IMR-90 (cell line): ENCODE data around the gene ADCY9. TPM values are rescaled to one million over a fixed set of nuclear protein-coding genes. Genes with fewer than 3 reads are reported as not detected.

Experiments
- ATAC-seq: fragments of 200-7000 bp; cut with Tn5 transposase; 2 replicates; pipeline ENCODE4 v1.9.1; 2020; ENCODE audit warnings: low read depth, mild to moderate bottlenecking, moderate library complexity
- BruUV-seq: library from RNA; stranded (reverse); fragments of 400-500 nt; replicated peaks from 2 replicates; lab custom pipeline; 2021; lab: Mats Ljungman, UMichigan
- CTCF ChIA-PET: fragments of 300-600 bp; formaldehyde crosslinking; extraction: SDS; loops from one replicate; lab custom pipeline; 2021; ENCODE audit warnings: antibody characterized with exemption; lab: Yijun Ruan, JAX
- POLR2A ChIA-PET: fragments of 300-600 bp; sonication (Branson Sonifier 250); formaldehyde crosslinking; loops from one replicate; lab custom pipeline; 2022; ENCODE audit warnings: antibody characterized with exemption; ENCODE audit not compliant: unreplicated experiment; lab: Charles Lee
- DNase-seq: peaks from one replicate; pipeline ENCODE4 v3.0.0; 2013
- H2AFZ ChIP-seq: replicated peaks from 2 replicates; pipeline ENCODE3; 2013; ENCODE audit warnings: low read length, mild to moderate bottlenecking; ENCODE audit not compliant: poor library complexity
- H2AK5ac ChIP-seq: 2 replicates; pipeline ENCODE4 v1.6.1; 2013; ENCODE audit warnings: low read depth, low read length, inconsistent platforms
- H2AK9ac ChIP-seq: replicated peaks from 2 replicates; pipeline ENCODE3; 2013; ENCODE audit warnings: mild to moderate bottlenecking, low read depth, low read length, moderate library complexity; ENCODE audit not compliant: poor library complexity
- H2BK120ac ChIP-seq: 2 replicates; pipeline ENCODE4 v1.6.1; 2013; ENCODE audit warnings: low read depth, low read length, inconsistent platforms
- H2BK15ac ChIP-seq: 3 replicates; pipeline ENCODE4 v1.6.1; 2013; ENCODE audit warnings: low read depth, low read length, inconsistent platforms
- H2BK20ac ChIP-seq: 2 replicates; pipeline ENCODE4 v1.6.1; 2013; ENCODE audit warnings: low read depth, mild to moderate bottlenecking, inconsistent platforms, low read length, moderate library complexity
- H2BK5ac ChIP-seq: 2 replicates; pipeline ENCODE4 v1.6.1; 2013; ENCODE audit warnings: mild to moderate bottlenecking, low read depth, low read length, inconsistent platforms; ENCODE audit not compliant: poor library complexity, severe bottlenecking
- H3K14ac ChIP-seq: replicated peaks from 2 replicates; pipeline ENCODE4 v1.6.1; 2013; ENCODE audit warnings: low read depth, low read length, inconsistent platforms
- H3K18ac ChIP-seq: 2 replicates; pipeline ENCODE4 v1.6.1; 2013; ENCODE audit warnings: low read depth, low read length, control low read depth
- H3K23ac ChIP-seq: 2 replicates; pipeline ENCODE4 v1.6.1; 2013; ENCODE audit warnings: low read depth, low read length, inconsistent platforms
- H3K27ac ChIP-seq: 2 replicates; pipeline ENCODE4 v1.5.1; 2013; ENCODE audit warnings: mild to moderate bottlenecking, control low read depth, low read length; ENCODE audit not compliant: insufficient read depth
- H3K27me3 ChIP-seq: 2 replicates; pipeline ENCODE4 v1.6.1; 2013; ENCODE audit warnings: low read length; ENCODE audit not compliant: control insufficient read depth, insufficient read depth
- H3K36me3 ChIP-seq: 2 replicates; pipeline ENCODE4 v1.6.1; 2013; ENCODE audit warnings: low read length, mixed read lengths; ENCODE audit not compliant: control insufficient read depth, insufficient read depth
- H3K4ac ChIP-seq: 2 replicates; pipeline ENCODE4 v1.6.1; 2013; ENCODE audit warnings: low read depth, low read length, inconsistent platforms
- H3K4me1 ChIP-seq: 2 replicates; pipeline ENCODE4 v1.6.1; 2013; ENCODE audit warnings: low read length, mixed read lengths; ENCODE audit not compliant: control insufficient read depth, insufficient read depth
- H3K4me2 ChIP-seq: 2 replicates; pipeline ENCODE4 v1.6.1; 2013; ENCODE audit warnings: low read depth, mild to moderate bottlenecking, control low read depth, low read length, moderate library complexity
- H3K4me3 ChIP-seq: 2 replicates; pipeline ENCODE4 v1.5.1; 2013; ENCODE audit warnings: low read depth, mild to moderate bottlenecking, control low read depth, low read length, moderate library complexity; ENCODE audit not compliant: insufficient read depth
- H3K56ac ChIP-seq: 2 replicates; pipeline ENCODE4 v1.6.1; 2013; ENCODE audit warnings: low read length, inconsistent platforms; ENCODE audit not compliant: insufficient read depth; ENCODE audit errors: extremely low read depth
- H3K79me1 ChIP-seq, 2 experiments: 2 replicates each; pipeline ENCODE4 v1.6.1; 2013; ENCODE audit warnings: low read length in 2 of 2, inconsistent platforms in 1 of 2, low read depth in 1 of 2
- H3K9ac ChIP-seq: 2 replicates; pipeline ENCODE4 v1.6.1; 2013; ENCODE audit warnings: low read depth, low read length, control low read depth
- H3K9me1 ChIP-seq: 2 replicates; pipeline ENCODE4 v1.6.1; 2013; ENCODE audit warnings: low read length, inconsistent platforms; ENCODE audit not compliant: insufficient read depth
- H3K9me3 ChIP-seq: 2 replicates; pipeline ENCODE4 v1.6.1; 2013; ENCODE audit warnings: low read length; ENCODE audit not compliant: control insufficient read depth, insufficient read depth
- H4K20me1 ChIP-seq: 2 replicates; pipeline ENCODE4 v1.6.1; 2013; ENCODE audit warnings: low read length, inconsistent platforms; ENCODE audit not compliant: insufficient read depth
- H4K5ac ChIP-seq: 2 replicates; pipeline ENCODE4 v1.6.1; 2013; ENCODE audit warnings: mild to moderate bottlenecking, low read depth, low read length, control low read depth
- H4K8ac ChIP-seq, 2 experiments: 2 replicates each; pipeline ENCODE4 v1.6.1; 2013; ENCODE audit warnings: low read depth in 2 of 2, low read length in 2 of 2, control low read depth in 1 of 2, inconsistent platforms in 1 of 2
- H4K91ac ChIP-seq: 2 replicates; pipeline ENCODE4 v1.6.1; 2013; ENCODE audit warnings: low read depth, low read length, inconsistent platforms; ENCODE audit not compliant: insufficient read depth
- RAD21 ChIP-seq: IDR thresholded peaks from 2 replicates; pipeline ENCODE4 v1.6.1; 2012; ENCODE audit warnings: low read length, improper control_type of control experiment
- WGBS, 2 experiments: methylation state at CpG; one replicate each; pipeline versions ENCODE4 v1.1.5 to v1.1.7; 2013; ENCODE audit warnings: missing lambda C conversion rate in 2 of 2; ENCODE audit not compliant: insufficient read length in 1 of 2; ENCODE audit errors: extremely low coverage in 2 of 2; 5-methylcytosine and 5-hydroxymethylcytosine counted together
- dilution Hi-C: fragments of 300-500 bp; cut with HindIII; formaldehyde crosslinking; loops from one replicate; pipeline ENCODE4 v1.14.3; 2018; ENCODE audit warnings: low sequenced_read_pairs; ENCODE audit not compliant: unreplicated experiment
- in situ Hi-C: fragments of 300-500 bp; cut with MboI; formaldehyde crosslinking; loops from 3 replicates; pipeline ENCODE4 v1.14.3; 2019; ENCODE audit warnings: low sequenced_read_pairs, inconsistent platforms, mixed read lengths
- intact Hi-C: fragments of 100-400 bp; cut with micrococcal nuclease; formaldehyde crosslinking; loops from 2 replicates; pipeline ENCODE4 v1.10.0; 2022
- polyA plus RNA-seq, 3 experiments: library from polyadenylated mRNA; depleted of rRNA; stranded (reverse); fragments of >200 nt; gene quantifications; 2 replicates each; pipeline ENCODE4 v1.2.3, GENCODE V29; 2012; ENCODE audit warnings: low replicate concordance in 1 of 3
- total RNA-seq: library from RNA; depleted of rRNA; stranded (reverse); fragments of >200 nt; gene quantifications from 2 replicates; pipeline ENCODE4 v1.2.3, GENCODE V29; 2012

ADCY9 gene
- total and polyA plus RNA-seq, 2 of the 4 experiments (the other 2 are of a cell fraction): 5.4 to 12.5 TPM

DNA sequence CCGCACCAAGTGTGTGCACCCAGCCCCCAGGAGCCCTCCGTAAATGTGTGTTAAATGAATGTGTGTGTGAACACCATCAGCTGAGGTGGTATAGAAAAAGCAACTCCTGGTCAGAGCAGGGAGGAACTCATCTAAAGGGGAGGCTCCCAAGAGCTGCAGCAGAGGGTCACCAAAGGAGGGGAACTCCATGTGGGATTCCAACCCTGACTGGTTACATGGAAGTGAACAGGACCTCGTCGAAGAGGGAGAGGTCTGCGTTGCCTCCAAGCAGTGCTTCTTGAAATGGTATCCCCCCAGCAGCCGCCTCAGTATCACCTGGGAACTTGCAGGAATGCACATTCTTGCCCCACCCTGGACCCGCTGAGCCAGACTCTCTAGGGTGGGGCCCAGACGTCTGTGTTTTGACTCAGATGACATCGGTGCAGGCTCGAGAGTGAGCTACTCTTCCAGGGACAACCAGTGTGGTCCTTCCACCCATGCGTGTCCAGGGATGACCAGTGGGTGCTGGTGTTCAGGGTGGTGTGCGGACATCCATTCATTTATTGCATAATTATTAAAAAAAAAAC is 30.8 kb downstream of the ADCY9 start:
- Histone ChIP-seq H3K27me3 (no peaks in the 10 kb centered on the region), H3K36me3 (no peaks in the 10 kb centered on the region), H3K23ac (no peak overlapping the region), H3K9ac (no peak overlapping the region), H2BK20ac (no peak overlapping the region), H2AK9ac (no peak overlapping the region), H2BK15ac (no peak overlapping the region), H4K5ac (no peak overlapping the region), H3K56ac (no peak overlapping the region), H3K9me3 (no peaks in the 10 kb centered on the region), H3K27ac (no peak overlapping the region), H4K8ac (no peak overlapping the region), H3K4me1 (peaks cover 21% of the 10 kb centered on the region), H2BK5ac (no peak overlapping the region), H3K4ac (no peak overlapping the region), H3K4me2 (no peak overlapping the region), H3K4me3 (no peak overlapping the region), H3K79me1 (peaks cover 44 to 91% of the 10 kb centered on the region in 2 experiments), H4K91ac (no peak overlapping the region), H4K20me1 (peaks cover 41% of the 10 kb centered on the region), H3K14ac (no peak overlapping the region), H3K9me1 (peaks cover 21% of the 10 kb centered on the region), H3K18ac (no peak overlapping the region), H2BK120ac (no peak overlapping the region), H2AFZ (no peak overlapping the region), H2AK5ac (no peak overlapping the region)
- WGBS, 2 experiments: no CpG with 5 or more reads among the region's 12 CpGs
- no peak for TF ChIP-seq RAD21
- dilution Hi-C loops (no loop called here), in situ Hi-C loops (no loop called here), intact Hi-C loops (no loop called here)
- ATAC-seq: no peak
- ChIA-PET CTCF (no interaction called here), POLR2A (no interaction called here)
- BruUV-seq: no TSS peak
- DNase-seq: no peak
